Ectodermal cell (in vitro differentiated cells): ENCODE results near the gene ELK3.

ENCODE experiments used
- H3K27ac ChIP-seq: 2 replicates; pipeline ENCODE4 v1.7.0; 2013; ENCODE audit warnings: mild to moderate bottlenecking, low read depth, low read length; ENCODE audit not compliant: insufficient read depth, poor library complexity, severe bottlenecking
- H3K27me3 ChIP-seq: 2 replicates; pipeline ENCODE4 v1.7.0; 2013; ENCODE audit warnings: mild to moderate bottlenecking, low read length; ENCODE audit not compliant: insufficient read depth, control insufficient read depth, poor library complexity, severe bottlenecking
- H3K36me3 ChIP-seq: one replicate; pipeline ENCODE4 v1.7.0; 2013; ENCODE audit warnings: low read length; ENCODE audit not compliant: control insufficient read depth, insufficient read depth
- H3K4me1 ChIP-seq: one replicate; pipeline ENCODE4 v1.7.0; 2013; ENCODE audit warnings: low read length; ENCODE audit not compliant: control insufficient read depth, insufficient read depth
- H3K4me3 ChIP-seq: 2 replicates; pipeline ENCODE4 v1.7.0; 2013; ENCODE audit warnings: low read depth, low read length, control low read depth; ENCODE audit not compliant: insufficient read depth
- H3K9me3 ChIP-seq: 2 replicates; pipeline ENCODE4 v1.7.0; 2013; ENCODE audit warnings: mild to moderate bottlenecking, low read length, moderate library complexity; ENCODE audit not compliant: control insufficient read depth
- WGBS, 2 experiments: methylation state at CpG; one replicate each; pipeline ENCODE4 v1.1.7; 2013; ENCODE audit warnings: missing lambda C conversion rate in 2 of 2; 5-methylcytosine and 5-hydroxymethylcytosine counted together

The ELK3 gene

GRCh38 chr12:96197503-96198272 is 3.5 kb downstream of the ELK3 start:
- H3K4me1 ChIP-seq: no peaks in the 10 kb centered on the region
- no peak overlapping the region for H3K27ac ChIP-seq
- no peaks in the 10 kb centered on the region for H3K36me3 ChIP-seq
- no peaks in the 10 kb centered on the region for H3K9me3 ChIP-seq
- no peak overlapping the region for H3K4me3 ChIP-seq
- peaks cover 33% of the 10 kb centered on the region for H3K27me3 ChIP-seq
- 56 to 57% methylated on average over 3 of the region's 3 CpGs for whole genome bisulfite sequencing, 2 experiments

GRCh38 chr12:96198965-96199364 is 4.8 kb downstream of the ELK3 start:
- Histone ChIP-seq H3K36me3 (no peaks in the 10 kb centered on the region), H3K4me3 (no peak overlapping the region), H3K4me1 (no peaks in the 10 kb centered on the region), H3K9me3 (no peaks in the 10 kb centered on the region), H3K27me3 (peaks cover 20% of the 10 kb centered on the region), H3K27ac (no peak overlapping the region)

- Histone ChIP-seq H3K36me3 (no peaks in the 10 kb centered on the region), H3K27me3 (peaks cover 16% of the 10 kb centered on the region), H3K9me3 (no peaks in the 10 kb centered on the region), H3K4me1 (no peaks in the 10 kb centered on the region), H3K4me3 (no peak overlapping the region), H3K27ac (no peak overlapping the region)
These were observed 5.3 kb downstream of the ELK3 start for GRCh38 chr12:96199464-96199863.

GRCh38 chr12:96201272-96202227 is 7.4 kb downstream of the ELK3 start:
- Histone ChIP-seq H3K4me3 (no peak overlapping the region), H3K36me3 (no peaks in the 10 kb centered on the region), H3K9me3 (no peaks in the 10 kb centered on the region), H3K4me1 (no peaks in the 10 kb centered on the region), H3K27ac (no peak overlapping the region), H3K27me3 (no peaks in the 10 kb centered on the region)
- 88 to 89% methylated on average over 6 of the region's 6 CpGs for WGBS, 2 experiments

- Histone ChIP-seq H3K4me1 (no peaks in the 10 kb centered on the region), H3K27me3 (no peaks in the 10 kb centered on the region), H3K4me3 (no peak overlapping the region), H3K9me3 (no peaks in the 10 kb centered on the region), H3K27ac (no peak overlapping the region), H3K36me3 (no peaks in the 10 kb centered on the region)
- 88 to 93% methylated on average over 5 of the region's 5 CpGs for WGBS, 2 experiments
These were observed 10.2 kb downstream of the ELK3 start for GRCh38 chr12:96204381-96204780.

GRCh38 chr12:96205908-96206307 is 11.7 kb downstream of the ELK3 start:
- Histone ChIP-seq H3K27me3 (no peaks in the 10 kb centered on the region), H3K36me3 (no peaks in the 10 kb centered on the region), H3K27ac (no peak overlapping the region), H3K4me1 (no peaks in the 10 kb centered on the region), H3K4me3 (no peak overlapping the region), H3K9me3 (no peaks in the 10 kb centered on the region)
- 86 to 93% methylated on average over 3 of the region's 3 CpGs for WGBS, 2 experiments

- H3K4me1 ChIP-seq: no peaks in the 10 kb centered on the region
- no peaks in the 10 kb centered on the region for H3K9me3 ChIP-seq
- H3K27me3 ChIP-seq: no peaks in the 10 kb centered on the region
- H3K36me3 ChIP-seq: no peaks in the 10 kb centered on the region
- no peak overlapping the region for H3K4me3 ChIP-seq
- no peak overlapping the region for H3K27ac ChIP-seq
- WGBS, 2 experiments: 91 to 96% methylated on average over 2 to 4 of the region's 4 CpGs
These were observed 12.9 kb downstream of the ELK3 start for GRCh38 chr12:96206936-96207662.

GRCh38 chr12:96208346-96208745 is 14.2 kb downstream of the ELK3 start:
- Histone ChIP-seq H3K27ac (no peak overlapping the region), H3K9me3 (no peaks in the 10 kb centered on the region), H3K4me3 (no peak overlapping the region), H3K36me3 (no peaks in the 10 kb centered on the region), H3K27me3 (no peaks in the 10 kb centered on the region), H3K4me1 (no peaks in the 10 kb centered on the region)
- WGBS, 2 experiments: 85 to 91% methylated on average over 2 of the region's 2 CpGs

GRCh38 chr12:96208801-96209549 is 14.8 kb downstream of the ELK3 start:
- Histone ChIP-seq H3K4me3 (no peak overlapping the region), H3K9me3 (no peaks in the 10 kb centered on the region), H3K27me3 (no peaks in the 10 kb centered on the region), H3K27ac (no peak overlapping the region), H3K4me1 (no peaks in the 10 kb centered on the region), H3K36me3 (no peaks in the 10 kb centered on the region)
- 89 to 92% methylated on average over 8 to 10 of the region's 10 CpGs for WGBS, 2 experiments
